Activated naive CD4-positive, alpha-beta T cell treated with anti-CD3 and anti-CD28 coated beads for 36 hours (primary cell): ENCODE data around the gene DCD. TPM values are rescaled to one million over a fixed set of nuclear protein-coding genes. Genes with fewer than 3 reads are reported as not detected.

Source experiments
- CTCF ChIA-PET: fragments of 350-600 bp; sonication (Branson Sonifier 250); formaldehyde crosslinking; loops from one replicate; lab custom pipeline; 2021; ENCODE audit warnings: antibody characterized with exemption; lab: Charles Lee
- DNase-seq: peaks from one replicate; pipeline ENCODE4 v3.0.0-alpha.2; 2020
- H3K27ac Mint-ChIP-seq: one replicate; pipeline ENCODE4 v1.8.0; 2021; ENCODE audit warnings: mild to moderate bottlenecking, mixed read lengths
- H3K27me3 Mint-ChIP-seq: one replicate; pipeline ENCODE4 v1.8.0; 2021; ENCODE audit warnings: low read depth, mixed read lengths
- H3K36me3 Mint-ChIP-seq: one replicate; pipeline ENCODE4 v1.8.0; 2021; ENCODE audit warnings: low read depth, mixed read lengths
- H3K4me1 Mint-ChIP-seq: one replicate; pipeline ENCODE4 v1.8.0; 2021; ENCODE audit warnings: low read depth, mixed read lengths
- H3K4me3 Mint-ChIP-seq: one replicate; pipeline ENCODE4 v1.8.0; 2021; ENCODE audit warnings: mild to moderate bottlenecking, moderate library complexity, mixed read lengths
- H3K9me3 Mint-ChIP-seq: one replicate; pipeline ENCODE4 v1.8.0; 2021; ENCODE audit warnings: mixed read lengths
- intact Hi-C: fragments of 100-400 bp; cut with micrococcal nuclease; formaldehyde crosslinking; loops from one replicate; pipeline ENCODE4 v1.15.1; 2023
- total RNA-seq, 2 experiments: library from RNA; stranded (reverse); gene quantifications; one replicate each; pipeline ENCODE4 v1.2.3, GENCODE V29; 2021

DCD gene
- total RNA-seq, 2 experiments from 2014 or later = not detected

- DNase-seq = no peak
- peaks cover 6% of the 10 kb centered on the region for H3K9me3 Mint-ChIP-seq
- H3K4me3 Mint-ChIP-seq = no peak overlapping the region
- no peak overlapping the region for H3K27ac Mint-ChIP-seq
- peaks cover 3% of the 10 kb centered on the region for H3K36me3 Mint-ChIP-seq
- CTCF ChIA-PET = interaction anchor here (0.7 kb wide), 1 partner anchor 49 kb away, joined by 3 read pairs; no protein-coding TSS in a partner anchor
- intact Hi-C loops = no loop called here
- H3K27me3 Mint-ChIP-seq = peaks cover 33% of the 10 kb centered on the region
- H3K4me1 Mint-ChIP-seq = no peaks in the 10 kb centered on the region
Observed at GRCh38 chr12:54624315-54625279, 23.6 kb downstream of the DCD start.

DNA sequence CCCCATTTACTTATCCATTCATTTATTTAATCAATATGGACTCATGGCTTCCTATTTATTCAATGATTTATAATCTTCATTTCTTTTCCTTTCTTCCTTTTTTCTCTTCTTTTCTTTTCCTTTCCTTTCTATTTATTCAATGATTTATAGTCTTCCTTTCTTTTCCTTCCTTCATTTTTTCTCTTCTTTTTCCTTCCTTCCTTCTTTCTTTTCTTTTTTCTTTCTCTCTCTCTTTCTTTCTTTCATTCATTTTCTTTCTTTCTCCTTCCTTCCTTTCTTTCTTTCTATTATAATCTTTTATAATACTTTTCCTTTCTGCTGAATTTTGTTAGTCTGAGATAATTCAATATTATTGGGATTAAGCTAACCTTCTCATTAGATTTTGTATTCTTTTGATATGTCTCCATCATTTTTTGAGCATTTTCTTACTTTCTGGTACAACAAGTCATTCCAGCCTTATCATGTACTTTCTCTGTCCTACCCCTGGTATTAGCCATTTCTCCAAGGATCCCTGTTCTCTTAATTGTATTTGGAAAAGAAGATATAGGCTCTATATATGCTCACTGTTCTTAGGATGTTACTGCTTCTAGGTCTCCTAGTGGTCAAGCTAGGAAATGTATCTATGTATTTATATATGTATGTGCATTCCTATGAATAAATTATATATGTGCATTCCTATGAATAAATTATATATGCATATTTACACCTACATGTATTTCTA lies 25.5 kb downstream of the DCD start:
- Mint-ChIP-seq H3K4me1 (no peaks in the 10 kb centered on the region), H3K27me3 (peaks cover 36% of the 10 kb centered on the region)

GRCh38 chr12:54616933-54617680 lies 31.1 kb downstream of the DCD start:
- H3K27me3 Mint-ChIP-seq = peaks cover 15% of the 10 kb centered on the region
- H3K27ac Mint-ChIP-seq = no peak overlapping the region
- peaks cover 2% of the 10 kb centered on the region for H3K4me1 Mint-ChIP-seq
- H3K36me3 Mint-ChIP-seq = no peaks in the 10 kb centered on the region
- intact Hi-C loops = no loop called here
- no peak overlapping the region for H3K4me3 Mint-ChIP-seq
- no peaks in the 10 kb centered on the region for H3K9me3 Mint-ChIP-seq
- no peak for DNase-seq
- CTCF ChIA-PET = interaction anchor here (0.9 kb wide), 2 partner anchors 17 to 37 kb away, joined by 3 to 4 read pairs; no protein-coding TSS in a partner anchor

More for the DNA sequence above, 25.5 kb downstream of the DCD start:
- CTCF ChIA-PET = interaction anchor here (0.6 to 1.1 kb wide), 2 partner anchors 16 to 42 kb away, joined by 3 read pairs; no protein-coding TSS in a partner anchor
- Mint-ChIP-seq H3K4me3 (no peak overlapping the region), H3K36me3 (peaks cover 3% of the 10 kb centered on the region), H3K9me3 (peaks cover 3% of the 10 kb centered on the region), H3K27ac (no peak overlapping the region)
- DNase-seq = no peak
- intact Hi-C loops = no loop called here

GRCh38 chr12:54612225-54612750 lies 35.9 kb downstream of the DCD start:
- peaks cover 6% of the 10 kb centered on the region for H3K27me3 Mint-ChIP-seq
- H3K36me3 Mint-ChIP-seq = no peaks in the 10 kb centered on the region
- no peak overlapping the region for H3K4me3 Mint-ChIP-seq
- no peak for DNase-seq
- peaks cover 2% of the 10 kb centered on the region for H3K4me1 Mint-ChIP-seq
- no peaks in the 10 kb centered on the region for H3K9me3 Mint-ChIP-seq
- CTCF ChIA-PET = interaction anchor here (1.0 kb wide), 1 partner anchor 16 kb away, joined by 3 read pairs; no protein-coding TSS in a partner anchor
- no peak overlapping the region for H3K27ac Mint-ChIP-seq
- intact Hi-C loops = no loop called here

GRCh38 chr12:54611715-54612149 lies 36.4 kb downstream of the DCD start:
- intact Hi-C loops = no loop called here
- Mint-ChIP-seq H3K27ac (no peak overlapping the region), H3K9me3 (no peaks in the 10 kb centered on the region), H3K27me3 (peaks cover 3% of the 10 kb centered on the region), H3K36me3 (no peaks in the 10 kb centered on the region), H3K4me1 (no peaks in the 10 kb centered on the region), H3K4me3 (no peak overlapping the region)
- CTCF ChIA-PET = interaction anchor here (1.0 kb wide), 1 partner anchor 16 kb away, joined by 3 read pairs; no protein-coding TSS in a partner anchor
- DNase-seq = no peak

DNA sequence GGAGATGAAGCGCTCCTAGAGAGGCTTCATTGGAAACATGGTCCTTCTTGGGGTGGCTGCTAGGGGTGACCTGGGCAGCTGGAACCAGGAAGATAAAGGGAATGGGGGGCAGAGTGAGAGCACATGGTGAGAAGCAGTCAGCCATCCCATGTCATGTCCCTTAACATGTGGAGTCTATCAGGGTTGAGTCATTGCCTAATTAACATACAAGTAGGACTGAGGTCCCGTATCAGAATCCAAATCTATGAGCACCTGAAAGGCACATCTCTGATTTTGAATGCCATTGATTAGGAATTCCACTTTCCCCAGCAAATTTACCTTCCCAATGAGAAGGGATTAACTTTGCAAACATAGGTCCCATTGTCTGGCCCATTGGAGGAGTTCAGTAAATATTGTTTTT lies 39.4 kb downstream of the DCD start:
- Mint-ChIP-seq H3K27me3 (no peaks in the 10 kb centered on the region), H3K27ac (no peak overlapping the region), H3K9me3 (no peaks in the 10 kb centered on the region), H3K4me1 (no peaks in the 10 kb centered on the region), H3K4me3 (no peak overlapping the region), H3K36me3 (no peaks in the 10 kb centered on the region)
- DNase-seq = no peak
- CTCF ChIA-PET = interaction anchor here (3.0 kb wide), 1 partner anchor 29 kb away, joined by 12 read pairs; no protein-coding TSS in a partner anchor
- intact Hi-C loops = loop anchor here (10.0 kb wide), 1 partner anchor 346 kb away; no protein-coding TSS in a partner anchor

GRCh38 chr12:54608156-54608555 lies 40.0 kb downstream of the DCD start:
- Mint-ChIP-seq H3K4me1 (peaks cover 2% of the 10 kb centered on the region), H3K36me3 (no peaks in the 10 kb centered on the region), H3K9me3 (no peaks in the 10 kb centered on the region), H3K27ac (no peak overlapping the region), H3K27me3 (no peaks in the 10 kb centered on the region), H3K4me3 (no peak overlapping the region)
- intact Hi-C loops = loop anchor here (10.0 kb wide), 1 partner anchor 347 kb away; no protein-coding TSS in a partner anchor
- CTCF ChIA-PET = interaction anchor here (3.0 kb wide), 1 partner anchor 29 kb away, joined by 12 read pairs; no protein-coding TSS in a partner anchor
- DNase-seq = no peak

- Mint-ChIP-seq H3K9me3 (no peaks in the 10 kb centered on the region), H3K4me3 (no peak overlapping the region), H3K4me1 (peaks cover 2% of the 10 kb centered on the region), H3K27ac (no peak overlapping the region), H3K36me3 (no peaks in the 10 kb centered on the region), H3K27me3 (no peaks in the 10 kb centered on the region)
- no peak for DNase-seq
- intact Hi-C loops = loop anchor here (10.0 kb wide), 1 partner anchor 348 kb away; no protein-coding TSS in a partner anchor
- CTCF ChIA-PET = interaction anchor here (0.9 to 3.0 kb wide), 4 partner anchors 9 to 46 kb away, joined by 3 to 12 read pairs (median 3); no protein-coding TSS in a partner anchor
Observed at GRCh38 chr12:54606556-54606955, 41.6 kb downstream of the DCD start.

DNA sequence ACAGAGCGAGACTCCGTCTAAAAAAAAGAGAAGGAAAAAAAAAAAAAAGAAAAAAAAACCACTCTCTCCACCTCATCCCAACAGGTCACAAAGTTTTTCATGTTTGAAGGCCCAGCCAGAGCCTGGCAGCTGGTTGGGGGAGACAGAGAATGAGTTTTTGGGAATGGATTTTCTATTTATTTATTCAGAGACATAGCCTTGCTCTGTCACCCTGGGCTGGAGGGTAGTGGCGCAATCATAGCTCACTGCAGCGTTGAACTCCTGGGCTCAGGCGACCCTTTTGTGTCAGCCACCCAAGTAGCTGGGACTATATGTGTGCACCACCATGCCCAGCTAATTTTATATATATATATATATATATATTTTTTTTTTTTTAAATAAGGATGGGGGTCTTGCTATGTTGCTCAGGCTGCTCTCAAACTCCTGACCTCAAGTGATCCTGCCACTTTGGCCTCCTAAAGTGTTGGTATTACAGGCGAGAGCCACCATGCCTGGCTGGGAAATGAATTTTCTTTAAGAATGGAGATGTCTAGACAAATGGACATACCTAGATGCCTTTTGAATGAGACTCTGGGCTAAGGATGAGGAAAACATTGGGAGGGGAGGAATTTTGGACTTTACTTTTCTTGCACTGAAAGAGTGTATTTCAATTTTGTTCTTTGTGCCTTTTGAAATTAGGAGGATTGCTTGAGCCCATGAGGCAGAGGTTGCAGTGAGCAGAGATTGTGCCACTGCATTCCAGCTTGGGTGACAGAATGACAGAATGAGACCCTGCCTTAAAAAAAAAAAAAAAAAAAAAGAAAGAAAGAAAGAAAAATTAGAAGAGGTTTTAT lies 42.8 kb downstream of the DCD start:
- H3K27ac Mint-ChIP-seq = no peak overlapping the region
- CTCF ChIA-PET = interaction anchor here (0.6 to 10.8 kb wide), 5 partner anchors 17 to 88 kb away, joined by 3 to 96 read pairs (median 3); no protein-coding TSS in a partner anchor
- no peak overlapping the region for H3K4me3 Mint-ChIP-seq
- H3K27me3 Mint-ChIP-seq = no peaks in the 10 kb centered on the region
- no peaks in the 10 kb centered on the region for H3K36me3 Mint-ChIP-seq
- DNase-seq = no peak
- intact Hi-C loops = loop anchor here (10.0 kb wide), 1 partner anchor 349 kb away; no protein-coding TSS in a partner anchor
- H3K9me3 Mint-ChIP-seq = no peaks in the 10 kb centered on the region
- peaks cover 2% of the 10 kb centered on the region for H3K4me1 Mint-ChIP-seq

- Mint-ChIP-seq H3K27ac (no peak overlapping the region), H3K4me1 (peaks cover 2% of the 10 kb centered on the region), H3K9me3 (no peaks in the 10 kb centered on the region), H3K27me3 (no peaks in the 10 kb centered on the region), H3K4me3 (no peak overlapping the region), H3K36me3 (no peaks in the 10 kb centered on the region)
- CTCF ChIA-PET = interaction anchor here (1.2 to 10.8 kb wide), 3 partner anchors 25 to 98 kb away, joined by 4 to 96 read pairs (median 5); no protein-coding TSS in a partner anchor
- intact Hi-C loops = loop anchor here (10.0 kb wide), 1 partner anchor 350 kb away; no protein-coding TSS in a partner anchor
- no peak for DNase-seq
Observed at GRCh38 chr12:54604436-54604835, 43.7 kb downstream of the DCD start.
